Common myeloid progenitor, CD34-positive (primary cell): Measurements from ENCODE around the gene LIPA. TPM values are rescaled to one million over a fixed set of nuclear protein-coding genes. Genes with fewer than 3 reads are reported as not detected.
A peak's percentile ranks its signal among the peaks of the same experiment; 100 is the strongest.

ENCODE experiments used
- CTCF ChIA-PET: fragments of 350-600 bp; sonication (Branson Sonifier 250); formaldehyde crosslinking; loops from one replicate; lab custom pipeline; 2021; ENCODE audit warnings: antibody characterized with exemption; lab: Charles Lee
- POLR2A ChIA-PET: fragments of 350-600 bp; sonication (Branson Sonifier 250); formaldehyde crosslinking; loops from one replicate; lab custom pipeline; 2021; ENCODE audit warnings: antibody characterized with exemption; lab: Charles Lee
- DNase-seq, 3 donors: peaks; one replicate each; pipeline versions ENCODE4 v3.0.0 to v3.0.0-alpha.2; 2013
- H3K27ac ChIP-seq, 2 experiments: 1 replicate in 1 of 2; 2 replicates in 1 of 2; pipeline ENCODE4 v1.7.0; 2013; ENCODE audit warnings: inconsistent platforms in 2 of 2, low read length in 2 of 2, mild to moderate bottlenecking in 2 of 2, low read depth in 1 of 2, moderate library complexity in 1 of 2; ENCODE audit not compliant: severe bottlenecking in 2 of 2, insufficient read depth in 1 of 2, poor library complexity in 1 of 2
- H3K27me3 ChIP-seq, 5 experiments: replicated peaks in 2 of 5; 1 replicate in 3 of 5; 2 replicates in 2 of 5; pipeline versions ENCODE4 v1.6.1 to v1.7.0; 2013; ENCODE audit warnings: low read length in 4 of 5, mild to moderate bottlenecking in 2 of 5, moderate library complexity in 2 of 5, inconsistent platforms in 1 of 5; ENCODE audit not compliant: insufficient read depth in 5 of 5, control insufficient read depth in 4 of 5
- H3K36me3 ChIP-seq, 4 experiments: 1 replicate in 2 of 4; 2 replicates in 2 of 4; pipeline versions ENCODE4 v1.6.1 to v1.7.0; 2013; ENCODE audit warnings: low read length in 3 of 4, control low read depth in 1 of 4, mild to moderate bottlenecking in 1 of 4; ENCODE audit not compliant: control insufficient read depth in 4 of 4, insufficient read depth in 4 of 4
- H3K4me1 ChIP-seq, 4 experiments: 1 replicate in 3 of 4; 2 replicates in 1 of 4; pipeline versions ENCODE4 v1.6.1 to v1.7.1; 2013; ENCODE audit warnings: low read length in 3 of 4, mild to moderate bottlenecking in 3 of 4, control low read depth in 1 of 4, inconsistent platforms in 1 of 4, moderate library complexity in 1 of 4; ENCODE audit not compliant: control insufficient read depth in 4 of 4, insufficient read depth in 4 of 4; ENCODE audit errors: control extremely low read depth in 1 of 4
- H3K4me3 ChIP-seq, 7 experiments: 1 replicate in 4 of 7; 2 replicates in 3 of 7; pipeline versions ENCODE4 v1.5.1 to v1.7.0; 2013; ENCODE audit warnings: mild to moderate bottlenecking in 7 of 7, low read length in 6 of 7, moderate library complexity in 6 of 7, inconsistent platforms in 2 of 7, low read depth in 2 of 7, control low read depth in 1 of 7; ENCODE audit not compliant: insufficient read depth in 4 of 7, control insufficient read depth in 1 of 7; ENCODE audit errors: extremely low read depth in 1 of 7
- H3K9me3 ChIP-seq, 5 experiments: 1 replicate in 4 of 5; 2 replicates in 1 of 5; pipeline versions ENCODE4 v1.6.1 to v1.7.1; 2013; ENCODE audit warnings: low read length in 4 of 5, mild to moderate bottlenecking in 2 of 5, inconsistent platforms in 1 of 5, low read depth in 1 of 5, moderate library complexity in 1 of 5; ENCODE audit not compliant: control insufficient read depth in 4 of 5, insufficient read depth in 2 of 5; ENCODE audit errors: control extremely low read depth in 1 of 5
- WGBS: methylation state at CpG from one replicate; pipeline ENCODE4 v1.1.5; 2013; ENCODE audit not compliant: insufficient coverage; 5-methylcytosine and 5-hydroxymethylcytosine counted together
- polyA plus RNA-seq: library from polyadenylated mRNA; unstranded; fragments of 120-200 nt; gene quantifications from one replicate; pipeline ENCODE4 v1.2.1, GENCODE V29; 2013

LIPA gene
- polyA plus RNA-seq: 83.2 TPM

- peaks cover 0 to 8% (median 7%) of the 10 kb centered on the region in 5 experiments for H3K9me3 ChIP-seq
- peak within 1 kb of the TSS in 1 of 2 experiments; percentile 58 for H3K27ac ChIP-seq
- no peaks in the 10 kb centered on the region for H3K27me3 ChIP-seq
- peak; percentile 98 to 99 (median 99) for DNase-seq
- WGBS: 0% methylated on average over 50 of the region's 53 CpGs
- ChIA-PET POLR2A (interaction anchor here (0.7 kb wide), 1 partner anchor 118 kb away, joined by 3 read pairs; no protein-coding TSS in a partner anchor), CTCF (interaction anchor here (0.8 to 4.1 kb wide), 11 partner anchors 10 to 222 kb away, joined by 3 to 19 read pairs (median 4); no protein-coding TSS in a partner anchor)
- no peaks in the 10 kb centered on the region for H3K36me3 ChIP-seq
- peaks cover 3 to 23% (median 10%) of the 10 kb centered on the region in 4 experiments for H3K4me1 ChIP-seq
- H3K4me3 ChIP-seq: peak within 1 kb of the TSS; percentile 72 to 96 (median 87)
Observed at GRCh38 chr10:89251409-89252224, at the start of gene LIPA. TSS of gene LIPA (minus strand) at chr10:89251775. CDS start at chr10:89247648, 4,127 bp downstream.

- Histone ChIP-seq H3K27me3 (no peaks in the 10 kb centered on the region), H3K27ac (peak overlapping the region; percentile 62 to 89), H3K9me3 (no peaks in the 10 kb centered on the region), H3K4me3 (peak overlapping the region in 6 of 7 experiments; percentile 66 to 95 (median 80)), H3K36me3 (peaks cover 1 to 5% (median 3%) of the 10 kb centered on the region in 4 experiments), H3K4me1 (peaks cover 21 to 48% (median 30%) of the 10 kb centered on the region in 4 experiments)
- 0% methylated on average over 1 of the region's 2 CpGs for WGBS
- CTCF ChIA-PET: interaction anchor here (0.9 to 3.2 kb wide), 6 partner anchors 11 to 91 kb away, joined by 3 to 18 read pairs (median 5); partner anchors contain the start of genes IFIT1 and IFIT3
- peak; percentile 69 to 89 (median 85) for DNase-seq
- POLR2A ChIA-PET: interaction anchor here (0.5 kb wide), 1 partner anchor 50 kb away, joined by 4 read pairs; no protein-coding TSS in a partner anchor
Observed at GRCh38 chr10:89301232-89301631, 49.7 kb upstream of the LIPA start.

- no peak overlapping the region for H3K4me3 ChIP-seq
- peaks cover 27 to 59% (median 42%) of the 10 kb centered on the region in 4 experiments for H3K4me1 ChIP-seq
- CTCF ChIA-PET: no interaction called here
- no CpG with 5 or more reads among the region's 4 CpGs for WGBS
- DNase-seq: peak in 1 of 3 donors; percentile 16
- H3K27ac ChIP-seq: no peak overlapping the region
- H3K9me3 ChIP-seq: no peaks in the 10 kb centered on the region
- POLR2A ChIA-PET: no interaction called here
- H3K27me3 ChIP-seq: no peaks in the 10 kb centered on the region
- H3K36me3 ChIP-seq: no peaks in the 10 kb centered on the region
Observed at GRCh38 chr10:89299031-89299430, 47.5 kb upstream of the LIPA start.

DNA sequence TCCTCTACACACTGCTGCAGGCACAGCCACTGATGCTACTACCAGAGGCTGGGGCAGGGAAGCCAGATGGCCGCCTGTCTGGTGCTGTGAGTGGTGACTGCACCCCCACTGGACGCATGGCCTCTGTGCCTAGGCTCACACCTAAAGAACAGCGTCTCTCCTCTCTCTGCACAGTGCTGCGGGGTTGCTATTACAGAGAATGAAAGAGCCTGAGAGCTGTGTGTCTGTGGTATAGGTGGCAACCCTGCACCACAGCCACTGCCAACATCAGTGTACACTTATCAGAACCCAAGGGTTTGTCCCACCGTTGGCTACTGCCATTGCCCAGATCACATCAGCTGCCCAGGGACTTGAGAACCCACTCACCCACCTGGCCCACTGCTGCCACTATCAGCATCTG lies 46.2 kb upstream of the LIPA start:
- CTCF ChIA-PET: no interaction called here
- Histone ChIP-seq H3K27ac (no peak overlapping the region), H3K36me3 (no peaks in the 10 kb centered on the region), H3K27me3 (no peaks in the 10 kb centered on the region), H3K4me1 (peaks cover 21 to 50% (median 31%) of the 10 kb centered on the region in 4 experiments), H3K9me3 (no peaks in the 10 kb centered on the region), H3K4me3 (no peak overlapping the region)
- DNase-seq: no peak
- WGBS: 97% methylated on average over 3 of the region's 5 CpGs
- POLR2A ChIA-PET: no interaction called here

DNA sequence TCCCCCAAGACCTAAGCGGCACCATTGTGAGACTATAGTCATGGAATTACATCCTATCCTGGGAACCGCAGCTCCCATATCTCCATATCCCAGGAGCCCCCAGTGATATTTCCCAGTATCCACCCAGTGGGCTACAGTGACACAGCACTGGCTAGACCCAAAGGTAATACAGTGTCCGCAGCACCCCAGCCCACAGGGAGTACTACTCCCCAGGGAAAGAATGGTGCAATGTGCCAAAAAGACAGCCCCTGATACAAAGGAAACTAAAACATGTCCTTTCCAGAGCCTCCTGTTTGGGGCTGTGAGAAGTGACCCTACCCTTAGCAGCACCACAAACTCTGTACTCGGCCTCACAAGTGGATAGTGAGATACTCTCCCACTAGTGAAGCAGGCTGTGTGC lies 45.8 kb upstream of the LIPA start:
- ChIA-PET CTCF (no interaction called here), POLR2A (no interaction called here)
- no peaks in the 10 kb centered on the region for H3K27me3 ChIP-seq
- DNase-seq: no peak
- no peak overlapping the region for H3K27ac ChIP-seq
- H3K4me1 ChIP-seq: peaks cover 17 to 45% (median 26%) of the 10 kb centered on the region in 4 experiments
- no peaks in the 10 kb centered on the region for H3K36me3 ChIP-seq
- H3K4me3 ChIP-seq: no peak overlapping the region
- 100% methylated on average over 2 of the region's 4 CpGs for WGBS
- H3K9me3 ChIP-seq: no peaks in the 10 kb centered on the region

DNA sequence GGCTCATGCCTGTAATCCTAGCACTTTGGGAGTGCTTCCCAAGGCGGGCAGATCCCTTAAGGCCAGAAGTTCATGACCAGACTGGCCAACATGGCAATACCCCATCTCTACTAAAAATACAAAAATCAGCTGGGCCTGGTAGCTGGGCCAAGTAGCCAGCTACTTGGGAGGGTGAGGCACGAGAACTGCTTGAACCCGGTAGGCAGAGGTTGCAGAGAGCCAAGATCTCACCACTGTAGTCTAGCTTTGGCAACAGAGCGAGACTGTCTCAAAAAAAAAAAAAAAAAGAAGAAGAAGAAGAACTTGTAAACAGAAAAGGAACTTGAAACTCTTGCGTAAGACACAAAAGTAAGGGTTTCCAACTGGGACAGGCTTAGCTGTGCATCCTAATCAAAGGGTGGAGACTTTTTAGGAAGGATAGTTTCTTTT lies 44.7 kb upstream of the LIPA start:
- Histone ChIP-seq H3K4me3 (peak overlapping the region in 3 of 7 experiments; percentile 11 to 36 (median 19)), H3K36me3 (no peaks in the 10 kb centered on the region), H3K27me3 (no peaks in the 10 kb centered on the region), H3K27ac (peak overlapping the region in 1 of 2 experiments; percentile 66), H3K9me3 (no peaks in the 10 kb centered on the region), H3K4me1 (peaks cover 12 to 35% (median 21%) of the 10 kb centered on the region in 4 experiments)
- ChIA-PET CTCF (interaction anchor here (0.6 to 0.8 kb wide), 2 partner anchors 73 to 78 kb away, joined by 3 read pairs; no protein-coding TSS in a partner anchor), POLR2A (no interaction called here)
- WGBS: 50% methylated on average over 2 of the region's 5 CpGs
- peak; percentile 17 to 59 (median 44) for DNase-seq
